HG02678 (cell line): ENCODE data around the gene ADAMTSL1.

ENCODE experiments used
- ATAC-seq: cut with Tn5 transposase; IDR thresholded peaks from one replicate; pipeline ENCODE4 v1.9.1; 2021; ENCODE audit warnings: mild to moderate bottlenecking, moderate library complexity; ENCODE audit not compliant: unreplicated experiment

Gene ADAMTSL1

DNA sequence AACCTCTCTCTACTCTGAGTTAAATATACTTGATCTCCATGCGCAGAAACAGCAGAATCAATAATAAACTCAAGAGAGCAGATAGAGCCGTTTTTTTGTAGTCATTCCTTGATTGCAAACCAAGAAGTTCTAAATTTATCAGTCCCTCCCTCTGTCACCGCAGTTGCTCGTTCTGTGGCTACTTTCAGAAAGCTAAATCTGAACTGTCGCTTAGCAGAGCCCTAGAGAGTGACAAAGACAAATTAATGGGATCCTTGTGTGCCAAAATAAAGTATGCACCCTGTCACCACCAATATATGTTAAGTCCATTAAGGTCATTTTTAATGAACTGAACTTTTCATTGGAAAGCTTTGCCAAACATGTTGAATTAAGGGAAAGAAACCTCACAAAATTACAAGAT, 218.3 kb downstream of the ADAMTSL1 start:
- ATAC-seq, result no peak

DNA sequence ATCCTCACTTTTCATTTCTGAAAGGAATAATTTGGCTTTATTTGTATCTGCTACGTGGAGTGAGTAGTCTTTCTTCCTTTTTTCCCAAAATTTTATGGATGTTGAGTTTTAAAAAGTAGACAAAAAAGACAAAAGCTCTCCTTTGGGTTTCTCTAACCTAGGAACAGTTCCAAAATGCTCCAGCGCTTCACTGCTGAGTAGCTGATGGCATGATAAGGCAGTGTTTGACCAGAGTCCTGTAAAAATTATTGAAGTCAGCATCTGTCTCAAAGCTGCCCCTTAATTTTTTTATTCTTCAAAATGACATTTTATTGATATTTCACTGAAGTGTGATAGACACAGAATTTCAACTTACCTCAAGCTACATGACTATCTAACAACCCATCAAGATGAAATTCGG, 219.0 kb downstream of the ADAMTSL1 start:
- ATAC-seq, result no peak

DNA sequence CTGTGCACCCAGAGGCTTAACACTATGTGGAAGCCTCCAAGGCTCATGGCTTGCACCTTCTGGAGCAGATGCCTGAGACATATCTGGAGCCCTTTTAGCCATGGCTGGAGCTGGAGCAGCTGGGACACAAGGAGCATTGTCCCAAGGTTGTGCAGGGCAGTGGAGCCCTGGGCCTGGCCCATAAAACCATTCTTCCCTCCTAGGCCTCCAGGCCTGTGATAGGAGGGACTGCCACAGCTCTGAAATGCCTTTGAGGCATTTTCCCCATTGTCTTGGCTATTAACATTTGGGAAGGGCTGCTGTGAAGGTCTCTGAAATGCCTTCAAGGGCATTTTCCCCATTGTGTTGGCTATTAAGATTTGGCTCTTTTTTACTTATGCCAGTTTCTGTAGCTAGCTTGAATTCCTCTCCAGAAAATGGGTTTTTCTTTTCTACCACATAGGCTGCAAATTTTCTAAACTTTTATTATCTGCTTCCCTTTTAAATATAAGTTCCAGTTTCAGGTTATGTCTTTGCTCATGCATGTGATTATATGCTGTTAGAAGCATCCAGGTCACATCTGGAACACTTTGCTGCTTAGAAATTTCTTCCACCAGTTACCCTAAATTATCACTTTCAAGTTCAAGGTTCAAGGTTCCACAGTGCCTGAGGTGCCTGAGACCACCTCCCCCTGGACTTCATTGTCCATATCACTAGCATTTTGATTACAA, 221.2 kb downstream of the ADAMTSL1 start:
- ATAC-seq, result no peak

DNA sequence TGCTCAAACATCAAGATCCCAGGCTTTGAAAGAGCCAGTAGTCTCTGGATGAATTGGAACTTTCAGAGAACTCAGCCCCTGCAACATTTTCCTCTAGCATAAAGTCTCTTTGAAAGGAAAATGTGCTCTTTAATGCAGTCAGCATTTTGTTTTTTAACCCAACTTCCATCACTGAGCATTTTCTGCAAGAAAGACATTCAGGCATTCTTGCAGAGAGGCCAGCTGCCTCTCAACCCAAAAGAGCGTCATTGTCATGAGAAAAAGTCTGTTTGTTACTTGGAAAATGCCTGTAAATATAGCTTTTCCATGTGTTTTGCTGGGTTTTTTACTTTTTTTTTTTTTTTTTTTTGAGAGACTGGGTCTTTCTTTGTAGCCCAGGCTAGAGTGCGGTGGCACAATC, 225.0 kb downstream of the ADAMTSL1 start:
- ATAC-seq, result no peak

DNA sequence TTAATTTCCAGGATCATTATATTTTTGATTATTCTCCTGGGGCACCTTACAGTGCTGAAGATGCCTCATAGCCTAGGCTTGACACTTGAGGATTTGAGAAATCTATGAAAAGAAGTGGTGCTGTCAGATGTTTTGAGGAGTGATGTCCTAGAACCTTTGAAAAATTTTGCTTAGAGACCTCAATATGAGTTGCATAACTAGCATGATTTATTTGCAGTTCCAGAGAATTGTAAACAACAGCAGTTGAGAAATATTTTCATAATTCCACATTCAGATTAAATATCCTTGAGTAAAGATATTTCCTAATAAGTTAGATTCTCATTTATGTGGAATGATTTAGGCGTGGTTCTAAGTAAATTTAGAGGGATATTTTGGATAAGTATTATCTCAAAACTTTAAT, 225.8 kb downstream of the ADAMTSL1 start:
- ATAC-seq, result no peak

DNA sequence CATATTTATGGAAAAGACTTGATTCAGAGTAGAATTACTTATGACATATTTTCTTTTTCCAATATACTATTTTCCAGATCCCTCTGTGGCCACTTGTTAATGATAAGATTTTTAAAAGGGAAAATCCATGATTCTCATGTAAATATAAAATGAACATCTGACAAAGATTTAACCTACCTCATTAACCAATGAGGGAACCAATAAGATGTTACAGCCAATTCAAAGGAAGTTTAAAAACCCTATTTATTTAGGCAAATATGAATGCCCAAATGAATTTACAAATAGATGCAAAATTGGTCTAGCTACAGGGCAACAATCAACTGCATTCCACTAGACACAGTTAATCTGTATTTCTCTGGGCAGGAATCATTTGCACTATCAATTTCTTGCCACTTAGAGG, 226.8 kb downstream of the ADAMTSL1 start:
- no peak for ATAC-seq

DNA sequence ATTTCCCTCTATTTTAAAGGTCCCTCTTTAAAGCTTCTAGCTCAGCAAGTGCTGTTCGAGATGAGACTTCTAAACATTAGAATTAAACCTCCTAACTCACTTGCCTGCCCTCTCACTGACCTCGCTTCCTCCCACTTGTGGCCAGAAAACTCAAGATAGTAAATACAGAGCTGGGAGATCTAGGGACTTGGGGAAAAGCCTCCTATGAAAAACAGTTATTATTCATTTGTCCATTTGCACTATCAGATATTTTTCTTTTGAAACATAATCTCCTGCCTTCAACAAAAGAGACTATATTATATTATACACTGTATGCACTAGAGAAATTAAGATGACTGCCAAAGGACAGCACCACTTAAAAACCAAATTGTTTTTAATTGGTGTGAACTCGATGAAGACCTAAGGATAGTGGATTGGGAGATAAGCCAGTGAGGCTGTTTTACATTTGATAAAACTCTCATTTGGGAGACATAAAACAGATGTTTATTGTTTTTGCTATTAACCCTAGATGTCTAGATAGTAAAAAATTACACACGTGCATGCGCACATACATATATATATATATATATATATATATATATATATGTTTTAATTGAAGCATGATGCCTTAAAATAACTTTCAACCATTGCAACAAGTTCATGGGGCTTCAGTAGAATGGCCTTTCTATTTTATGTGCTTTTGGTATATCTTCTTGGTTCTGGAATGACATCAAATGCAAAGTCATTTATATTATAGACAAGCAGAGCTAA, 229.4 kb downstream of the ADAMTSL1 start:
- no peak for ATAC-seq

DNA sequence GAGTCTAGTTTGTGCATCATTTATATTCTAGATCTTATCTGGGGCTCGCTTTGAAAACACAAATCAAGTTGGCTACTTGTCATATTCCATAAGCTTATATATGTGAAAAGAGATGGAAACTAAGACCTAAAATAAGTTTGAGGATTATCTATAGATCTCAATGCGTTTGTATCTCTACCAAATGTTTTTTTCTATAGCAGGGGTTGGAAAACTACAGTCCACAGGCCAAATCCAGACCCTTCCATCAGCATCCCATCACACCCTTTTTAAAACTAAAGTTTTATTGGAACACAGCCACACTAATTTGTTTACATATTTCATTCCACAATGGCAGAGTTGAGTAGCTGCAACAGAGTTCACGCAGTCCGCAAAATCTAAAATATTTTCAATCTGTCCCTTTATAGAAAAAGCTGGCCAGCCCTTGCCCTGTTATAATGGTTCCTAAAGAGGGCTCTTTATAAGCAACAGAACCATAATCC, 230.0 kb downstream of the ADAMTSL1 start:
- ATAC-seq, result no peak

DNA sequence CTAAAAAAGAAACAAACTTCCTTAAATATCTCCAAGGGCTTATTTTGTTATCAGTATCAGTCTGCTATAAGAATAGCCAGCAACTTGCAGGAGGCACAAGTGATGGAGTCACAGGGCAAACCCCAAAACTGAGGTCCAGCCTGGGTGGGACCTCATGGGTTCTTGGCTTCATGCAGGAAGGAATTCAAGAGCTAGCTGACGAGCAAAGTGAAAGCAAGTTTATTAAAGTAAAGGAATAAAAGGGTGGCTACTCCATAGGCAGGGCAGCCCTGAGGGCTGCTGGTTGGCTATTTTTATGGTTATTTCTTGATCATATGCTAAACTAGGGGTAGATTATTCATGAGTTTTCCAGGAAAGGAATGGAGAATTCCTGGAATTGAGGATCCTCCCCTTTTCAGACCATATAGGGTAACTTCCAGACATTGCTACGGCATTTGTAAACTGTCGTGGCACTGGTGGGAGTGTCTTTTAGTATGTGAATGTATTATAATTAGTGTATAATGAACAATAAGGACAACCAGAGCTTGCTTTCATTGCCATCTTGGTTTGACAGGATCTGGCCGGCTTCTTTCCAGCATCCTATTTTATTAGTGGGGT, 231.9 kb downstream of the ADAMTSL1 start:
- no peak for ATAC-seq

DNA sequence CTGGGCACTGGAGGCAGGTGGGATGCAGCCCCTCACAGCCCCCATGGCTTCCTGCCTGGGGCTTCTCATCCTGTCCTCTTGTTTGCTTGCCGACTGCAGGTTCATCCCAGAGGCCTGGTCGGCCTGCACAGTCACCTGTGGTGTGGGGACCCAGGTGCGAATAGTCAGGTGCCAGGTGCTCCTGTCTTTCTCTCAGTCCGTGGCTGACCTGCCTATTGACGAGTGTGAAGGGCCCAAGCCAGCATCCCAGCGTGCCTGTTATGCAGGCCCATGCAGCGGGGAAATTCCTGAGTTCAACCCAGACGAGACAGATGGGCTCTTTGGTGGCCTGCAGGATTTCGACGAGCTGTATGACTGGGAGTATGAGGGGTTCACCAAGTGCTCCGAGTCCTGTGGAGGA, 232.7 kb downstream of the ADAMTSL1 start:
- ATAC-seq, result no peak

DNA sequence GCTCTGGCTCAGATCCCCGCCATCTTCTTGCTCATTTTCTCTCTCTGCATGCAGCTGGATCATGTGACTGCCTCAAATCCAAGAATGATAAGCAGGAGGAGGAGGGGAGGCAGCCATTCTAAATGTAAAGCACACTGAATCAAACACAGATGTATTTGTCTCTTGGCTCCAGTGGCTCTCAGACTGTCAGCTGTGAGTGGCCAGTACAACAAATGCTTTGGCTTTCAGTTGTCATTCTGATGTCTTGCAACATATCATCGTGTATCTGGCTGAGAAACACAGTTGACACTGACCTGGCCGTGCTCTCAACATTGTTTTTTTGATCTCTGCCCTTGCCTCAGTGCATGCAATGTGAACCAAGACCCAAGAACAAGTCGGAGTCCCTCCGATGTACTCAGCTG, 233.1 kb downstream of the ADAMTSL1 start:
- ATAC-seq, result no peak

DNA sequence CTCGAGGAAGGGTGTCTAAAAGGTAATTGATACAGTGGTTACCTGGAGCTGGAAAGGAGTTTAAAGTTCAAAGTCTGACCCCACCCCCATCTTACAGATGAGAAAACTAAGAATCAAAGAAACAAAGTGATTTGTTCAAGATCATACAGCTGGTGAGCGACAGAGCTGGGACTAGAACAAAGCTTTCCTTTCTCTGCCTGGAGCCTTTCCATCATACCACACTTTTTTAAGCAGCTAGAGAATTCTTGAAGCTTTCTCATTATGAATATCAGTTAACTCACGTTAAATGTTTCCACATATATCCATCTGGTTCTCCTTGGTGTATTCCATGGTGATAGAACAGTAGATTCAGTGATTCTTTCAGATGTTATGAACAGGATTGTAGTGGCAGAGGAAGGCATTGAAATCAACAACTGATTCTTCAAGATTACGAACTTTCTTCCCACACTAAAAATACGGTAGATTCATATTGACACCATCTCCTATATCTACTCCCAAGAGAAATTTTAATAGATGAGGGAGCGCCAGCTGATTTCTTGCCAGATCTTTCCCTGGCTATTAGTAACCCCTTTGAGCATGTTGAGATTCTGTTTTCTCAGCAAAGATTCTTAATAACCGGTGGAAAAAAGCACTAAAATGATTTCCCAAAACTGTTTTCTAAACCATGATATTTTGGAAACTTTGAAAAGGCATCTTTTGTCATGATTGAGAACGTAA, 233.7 kb downstream of the ADAMTSL1 start:
- ATAC-seq, result no peak

DNA sequence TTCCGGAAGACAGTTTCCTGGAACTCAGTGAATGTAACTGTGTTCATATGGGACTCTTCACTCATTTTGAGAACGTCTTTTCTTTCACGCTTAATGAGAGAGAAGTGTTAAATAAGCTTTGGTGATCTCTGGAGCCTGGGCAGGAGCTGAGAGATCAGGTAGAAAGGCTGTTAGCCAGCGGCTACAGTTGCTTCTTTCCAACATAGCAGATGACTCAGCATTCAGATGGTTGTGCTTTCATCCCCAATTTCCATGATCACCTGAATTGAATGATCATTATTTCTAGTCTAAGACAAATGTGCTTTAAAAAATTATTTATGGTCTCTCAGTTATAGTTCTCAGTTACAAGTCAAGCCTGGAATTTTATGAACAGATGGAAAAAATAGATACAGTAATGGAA, 234.5 kb downstream of the ADAMTSL1 start:
- no peak for ATAC-seq

DNA sequence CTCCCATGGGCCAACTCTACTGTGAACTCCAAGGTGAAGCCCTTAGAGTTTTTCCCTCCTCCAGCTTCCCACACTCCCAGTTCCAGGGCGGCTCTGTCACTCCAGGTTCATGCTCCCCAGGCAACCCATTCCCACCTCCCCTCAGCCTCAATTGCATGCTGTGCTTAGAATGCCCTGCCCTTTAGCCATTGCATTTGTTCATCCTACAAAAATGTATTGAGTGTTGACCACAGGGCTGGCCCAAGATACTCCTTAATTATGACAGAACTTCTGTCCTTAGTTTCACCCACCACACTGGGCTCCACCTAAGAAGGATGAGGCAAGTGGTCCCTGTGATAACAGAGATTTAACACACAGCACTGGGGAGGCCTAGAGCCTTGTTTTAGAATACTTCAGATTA, 236.1 kb downstream of the ADAMTSL1 start:
- ATAC-seq, result no peak

DNA sequence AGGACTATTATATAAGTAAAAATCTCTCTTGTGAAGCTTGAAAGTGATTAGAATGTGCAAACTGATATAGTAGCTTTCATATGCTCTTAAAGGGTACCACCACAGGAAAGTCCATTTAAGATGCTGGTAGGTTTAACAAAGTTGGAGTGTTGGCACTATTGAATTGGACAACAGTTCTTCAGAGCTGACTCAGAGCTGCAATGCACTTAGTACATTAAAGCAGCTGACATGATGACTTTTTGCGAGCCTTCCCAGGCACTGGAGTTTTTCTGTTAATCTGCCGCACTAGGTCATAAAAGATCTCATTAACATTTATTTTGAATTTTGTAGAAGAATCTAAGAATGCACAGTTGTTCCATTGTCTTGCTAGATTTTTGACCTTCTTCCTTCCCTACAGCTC, 243.8 kb downstream of the ADAMTSL1 start:
- ATAC-seq, result no peak

DNA sequence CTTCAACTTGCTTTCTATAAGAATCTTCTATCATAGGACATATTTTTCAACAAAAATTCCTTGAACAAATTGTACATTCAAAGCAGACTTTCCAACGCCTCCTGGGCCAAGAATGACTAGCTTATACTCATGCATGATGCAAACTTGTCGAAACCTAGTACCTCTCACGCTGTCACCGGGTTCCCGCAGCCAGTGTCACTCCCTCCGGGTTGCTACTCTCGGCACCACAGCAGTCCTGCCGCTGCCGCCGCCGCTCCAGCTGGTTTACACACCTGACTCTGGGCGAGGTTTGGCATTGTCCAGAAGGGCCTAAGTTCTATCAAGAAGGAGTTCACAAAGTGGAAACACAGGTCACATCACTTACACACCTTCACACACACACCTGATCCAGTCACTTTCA, 244.4 kb downstream of the ADAMTSL1 start:
- ATAC-seq, result no peak

DNA sequence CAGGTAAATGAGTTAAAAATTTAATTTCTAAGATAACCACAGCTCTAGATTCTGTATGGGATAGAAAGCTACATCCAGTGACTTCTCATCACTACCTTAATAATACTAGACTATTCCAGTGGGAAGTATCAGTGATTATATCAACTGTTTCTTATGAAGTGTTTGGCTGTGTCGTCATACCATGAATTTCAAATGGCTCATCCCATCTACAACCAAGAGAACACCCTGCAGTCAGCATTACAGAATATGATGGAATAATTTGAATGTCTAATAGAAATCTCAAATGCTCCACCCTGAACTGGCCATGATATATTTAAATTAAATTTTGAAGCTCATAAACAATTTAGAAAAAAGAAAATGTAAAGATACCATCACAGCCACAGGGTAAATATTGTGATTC, 245.0 kb downstream of the ADAMTSL1 start:
- ATAC-seq, result no peak

DNA sequence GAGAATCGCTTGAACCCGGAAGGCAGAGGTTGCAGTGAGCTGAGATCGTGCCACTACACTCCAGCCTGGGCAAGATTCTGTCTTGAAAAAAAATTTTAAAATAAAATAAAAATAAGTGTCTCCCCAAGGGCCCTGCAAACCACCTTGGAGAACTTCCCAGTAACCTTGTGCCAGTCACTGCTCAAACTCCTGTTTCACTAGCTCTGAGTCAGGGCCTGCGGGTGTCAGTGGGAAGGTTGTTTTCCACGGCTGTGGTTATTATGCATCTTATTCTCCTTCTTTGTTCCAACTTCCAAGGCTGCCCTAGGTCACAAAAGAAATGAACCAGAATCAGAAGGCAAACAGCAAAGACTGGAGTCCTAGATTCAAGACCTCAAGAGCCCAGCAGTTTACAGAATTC, 246.7 kb downstream of the ADAMTSL1 start:
- ATAC-seq, result no peak

DNA sequence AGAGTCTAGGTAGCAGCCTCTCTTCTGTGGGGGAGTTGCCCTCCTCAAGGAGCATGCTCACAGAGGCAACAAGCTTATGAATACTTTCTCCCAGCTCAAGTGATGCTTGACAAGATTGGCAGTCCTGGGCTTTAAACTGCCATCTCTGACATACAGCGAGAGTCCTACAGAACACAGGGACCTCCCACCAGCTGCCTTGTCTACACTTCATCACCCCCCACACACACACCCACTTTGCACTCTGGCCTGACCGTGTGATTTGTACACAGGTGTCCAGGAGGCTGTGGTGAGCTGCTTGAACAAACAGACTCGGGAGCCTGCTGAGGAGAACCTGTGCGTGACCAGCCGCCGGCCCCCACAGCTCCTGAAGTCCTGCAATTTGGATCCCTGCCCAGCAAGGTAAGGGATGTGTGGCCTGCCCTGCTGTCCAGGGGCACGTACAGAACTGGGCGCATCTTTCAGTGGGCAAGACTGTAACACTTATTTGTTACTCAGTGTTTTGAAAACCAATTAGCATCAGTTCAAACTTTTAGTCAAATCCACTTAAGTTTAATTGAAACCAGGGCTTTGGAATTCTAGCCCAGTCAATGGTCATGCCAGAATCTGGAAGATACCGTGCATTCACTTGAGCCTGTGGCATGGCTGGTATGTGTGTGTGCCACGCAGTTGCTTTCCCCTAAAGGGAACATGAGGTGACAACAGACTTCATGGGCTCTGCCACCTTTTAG, 247.5 kb downstream of the ADAMTSL1 start:
- no peak for ATAC-seq

DNA sequence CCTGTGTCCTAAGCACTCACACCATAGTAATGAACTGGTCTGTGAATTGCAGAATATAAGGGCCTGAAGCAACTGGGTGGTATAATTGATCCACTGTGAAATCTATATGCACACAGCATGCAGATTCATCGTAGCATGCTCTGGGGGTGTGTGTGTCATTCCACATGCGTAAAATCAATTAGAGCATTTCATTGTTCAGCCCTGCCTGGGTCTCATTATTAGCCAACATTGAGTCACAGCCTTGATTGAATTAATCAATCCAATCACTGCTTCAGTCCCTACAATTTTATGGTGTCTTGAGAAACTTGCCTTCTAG, 248.0 kb downstream of the ADAMTSL1 start:
- ATAC-seq, result no peak

DNA sequence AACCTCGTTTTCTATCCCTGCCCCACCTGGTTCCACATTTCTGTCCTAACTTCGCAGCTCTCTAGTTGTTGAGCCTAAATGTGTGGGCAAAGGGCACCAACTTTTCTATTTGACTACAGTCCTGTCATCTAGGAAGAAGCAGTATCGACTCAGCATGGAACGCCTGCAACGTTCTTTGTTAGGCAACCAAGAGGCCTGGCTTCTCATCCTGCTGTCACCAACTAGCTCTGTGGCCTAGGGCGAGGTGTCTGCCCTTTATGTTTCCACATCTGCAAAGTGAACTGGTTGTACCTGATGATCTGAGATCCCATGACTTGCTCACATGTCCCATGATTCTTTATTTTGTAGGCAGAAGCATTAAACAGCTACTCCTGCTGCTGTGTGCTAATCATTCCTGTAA, 248.9 kb downstream of the ADAMTSL1 start:
- ATAC-seq, result no peak
